HEK293T (cell line): ENCODE measurements around the gene PITRM1.

ENCODE experiments used
- ARNT ChIP-seq: fragments of 450-650 bp; IDR thresholded peaks from 2 replicates; pipeline ENCODE4 v1.6.1; 2017; ENCODE audit warnings: mild to moderate bottlenecking
- BHLHE40 ChIP-seq: fragments of 450-650 bp; IDR thresholded peaks from 2 replicates; pipeline ENCODE4 v1.6.1; 2016; ENCODE audit warnings: mild to moderate bottlenecking, moderate library complexity, borderline replicate concordance
- CTBP1 ChIP-seq: fragments of 450-650 bp; IDR thresholded peaks from 2 replicates; pipeline ENCODE4 v1.6.1; 2016; ENCODE audit warnings: borderline replicate concordance
- ELF4 ChIP-seq: fragments of 450-650 bp; IDR thresholded peaks from 2 replicates; pipeline ENCODE4 v1.6.1; 2017; ENCODE audit warnings: antibody characterized with exemption
- FOXA1 ChIP-seq: fragments of 450-650 bp; IDR thresholded peaks from 2 replicates; pipeline ENCODE4 v1.6.1; 2016; ENCODE audit warnings: mild to moderate bottlenecking
- FOXK2 ChIP-seq: fragments of 450-650 bp; IDR thresholded peaks from 2 replicates; pipeline ENCODE4 v1.6.1; 2016; ENCODE audit warnings: mild to moderate bottlenecking
- FOXM1 ChIP-seq: fragments of 450-650 bp; IDR thresholded peaks from 2 replicates; pipeline ENCODE4 v1.6.1; 2017; ENCODE audit warnings: mild to moderate bottlenecking, borderline replicate concordance
- HDGF ChIP-seq: fragments of 450-650 bp; IDR thresholded peaks from 2 replicates; pipeline ENCODE4 v1.6.1; 2017; ENCODE audit warnings: antibody characterized with exemption, borderline replicate concordance
- LEF1 ChIP-seq: fragments of 450-650 bp; IDR thresholded peaks from 2 replicates; pipeline ENCODE4 v1.6.1; 2017; ENCODE audit warnings: mild to moderate bottlenecking, borderline replicate concordance
- SP1 ChIP-seq: fragments of 450-650 bp; IDR thresholded peaks from 2 replicates; pipeline ENCODE4 v1.6.1; 2017
- SUZ12 ChIP-seq: fragments of 450-650 bp; IDR thresholded peaks from 2 replicates; pipeline ENCODE4 v1.6.1; 2016; ENCODE audit warnings: mild to moderate bottlenecking
- TARDBP ChIP-seq: fragments of 450-650 bp; IDR thresholded peaks from 2 replicates; pipeline ENCODE4 v1.6.1; 2016
- ZNF384 ChIP-seq: fragments of 450-650 bp; IDR thresholded peaks from 2 replicates; pipeline ENCODE4 v1.6.1; 2016
- TF ChIP-seq, protein P1 (sequence below): fragments of 450-650 bp; IDR thresholded peaks from 2 replicates; pipeline ENCODE4 v1.6.1; 2016

DNA sequence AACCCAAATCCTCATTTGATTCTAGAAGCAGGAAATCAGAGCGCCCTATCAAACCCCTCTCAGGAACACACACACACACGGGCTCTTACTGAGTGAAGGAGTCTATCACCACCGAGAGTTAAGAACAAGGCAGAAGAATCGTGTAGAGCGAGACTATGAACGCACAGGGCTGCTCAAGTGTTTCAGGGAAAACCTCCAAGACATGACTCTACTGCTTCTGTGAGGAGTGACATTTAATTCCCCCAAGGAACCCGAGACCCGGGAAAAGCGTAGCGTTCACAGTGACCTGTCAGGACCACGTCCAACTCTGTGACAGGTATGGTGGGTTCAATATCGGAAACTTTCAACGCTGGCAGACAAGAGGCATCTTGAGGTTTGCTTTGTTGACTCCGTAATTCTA, 21.6 kb downstream of the PITRM1 start:
- TF ChIP-seq HDGF (no peak), SP1 (no peak), ARNT (no peak), LEF1 (no peak), CTBP1 (no peak), FOXK2 (no peak), FOXM1 (no peak), SUZ12 (no peak), FOXA1 (no peak), BHLHE40 (no peak), TARDBP (no peak), ZNF384 (no peak), ELF4 (no peak)
- TF ChIP-seq, protein P1, sequence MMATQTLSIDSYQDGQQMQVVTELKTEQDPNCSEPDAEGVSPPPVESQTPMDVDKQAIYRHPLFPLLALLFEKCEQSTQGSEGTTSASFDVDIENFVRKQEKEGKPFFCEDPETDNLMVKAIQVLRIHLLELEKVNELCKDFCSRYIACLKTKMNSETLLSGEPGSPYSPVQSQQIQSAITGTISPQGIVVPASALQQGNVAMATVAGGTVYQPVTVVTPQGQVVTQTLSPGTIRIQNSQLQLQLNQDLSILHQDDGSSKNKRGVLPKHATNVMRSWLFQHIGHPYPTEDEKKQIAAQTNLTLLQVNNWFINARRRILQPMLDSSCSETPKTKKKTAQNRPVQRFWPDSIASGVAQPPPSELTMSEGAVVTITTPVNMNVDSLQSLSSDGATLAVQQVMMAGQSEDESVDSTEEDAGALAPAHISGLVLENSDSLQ = no peak
